ENCODE data around the gene ZNF3. TPM values are rescaled to one million over a fixed set of nuclear protein-coding genes. Genes with fewer than 3 reads are reported as not detected.
A peak's percentile ranks its signal among the peaks of the same experiment; 100 is the strongest.

The ZNF3 gene
- total and polyA plus RNA-seq, 9 of the 15 experiments (the other 6 are each of a cell fraction or from before 2014, with no cell fraction given), result 30.0 to 64.9 (median 51.5) TPM

- TF ChIP-seq REST (IDR thresholded peaks at IDR 0.05; ENCODE audit: borderline replicate concordance), result peak; percentile 85
- TF ChIP-seq REST (CRISPR knock-in tag; IDR thresholded peaks at IDR 0.05; ENCODE audit: low read depth), result no peak
- no peak for TF ChIP-seq CSDE1 (IDR thresholded peaks at IDR 0.05)
- TF ChIP-seq BDP1 (IDR thresholded peaks at IDR 0.05; ENCODE audit: insufficient read depth, insufficient read length), result no peak
- peak in 1 of 2 experiments; percentile 8; a peak in 1 of 4 replicates for TF ChIP-seq TEAD1 (CRISPR knock-in tag; IDR thresholded peaks at IDR 0.05)
- TF ChIP-seq PRMT5 (CRISPR knock-in tag; IDR thresholded peaks at IDR 0.05), result no peak
- no peak for TF ChIP-seq RBM15 (IDR thresholded peaks at IDR 0.05; ENCODE audit: insufficient read depth, low read length)
- TF ChIP-seq SMARCA5 (IDR thresholded peaks at IDR 0.05), result peak; percentile 81; the same call in 1 of the 2 replicates
- 0 out of 2 replicates have a peak, but pooled peaks have one; percentile 44 for TF ChIP-seq HCFC1 (IDR thresholded peaks at IDR 0.05; ENCODE audit: low read depth, low read length)
These were observed 49.3 kb upstream of the ZNF3 start (continued) for GRCh38 chr7:100130608-100131453.
